Activated naive CD8-positive, alpha-beta T cell treated with anti-CD3 and anti-CD28 coated beads, Interleukin-2, amount 10 ng/mL, durations not matched to agents 7 days and 5 days (primary cell): ENCODE measurements around the gene LYZ. TPM values are rescaled to one million over a fixed set of nuclear protein-coding genes. Genes with fewer than 3 reads are reported as not detected.

Source experiments
- total RNA-seq, 2 experiments: library from RNA; stranded (reverse); gene quantifications; one replicate each; pipeline ENCODE4 v1.2.3, GENCODE V29; 2021

The LYZ gene
- total RNA-seq, 2 experiments from 2014 or later, result 16.4 to 22.2 TPM

Other genes starting within 250 kb of the LYZ start
- gene CPSF6, start 108.8 kb upstream of the LYZ start, total RNA-seq, result 100 to 1,000 TPM; 104 to 107 TPM
- gene YEATS4, start 11.4 kb downstream of the LYZ start, total RNA-seq, result 10 to 100 TPM; 32.8 to 42.6 TPM
- gene FRS2, start 122.0 kb downstream of the LYZ start, total RNA-seq, result 10 to 100 TPM; 19.0 to 19.8 TPM
- gene CCT2, start 237.1 kb downstream of the LYZ start, total RNA-seq, result 100 to 1,000 TPM; 141 to 144 TPM